GM12801 (cell line): ENCODE results near the gene YPEL1.

ENCODE experiments used
- TF ChIP-seq, protein P1 (sequence below): IDR thresholded peaks from one replicate; pipeline ENCODE4 v1.5.1; 2011; ENCODE audit warnings: control low read depth; ENCODE audit not compliant: insufficient read length; ENCODE audit errors: extremely low read depth

YPEL1 gene

DNA sequence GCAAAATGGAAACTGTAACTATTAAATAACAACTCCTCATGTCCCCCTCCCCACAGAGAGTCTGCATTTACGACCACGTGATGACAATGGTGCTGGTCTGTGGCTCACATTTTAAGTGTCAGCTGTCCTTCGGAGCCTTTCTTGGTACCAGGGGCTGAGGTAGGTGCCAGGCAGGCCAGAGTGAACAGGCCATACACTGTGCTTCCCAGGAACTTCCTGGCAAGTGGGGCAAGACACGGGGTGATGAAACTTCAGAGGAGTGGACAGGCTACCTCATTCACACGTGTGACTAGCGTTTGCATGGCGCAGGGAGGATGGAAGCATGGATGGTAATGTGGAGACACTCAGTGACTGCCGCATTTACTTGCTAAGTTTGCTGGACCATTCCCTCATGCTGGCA is 10.4 kb upstream of the YPEL1 start:
- TF ChIP-seq, protein P1, sequence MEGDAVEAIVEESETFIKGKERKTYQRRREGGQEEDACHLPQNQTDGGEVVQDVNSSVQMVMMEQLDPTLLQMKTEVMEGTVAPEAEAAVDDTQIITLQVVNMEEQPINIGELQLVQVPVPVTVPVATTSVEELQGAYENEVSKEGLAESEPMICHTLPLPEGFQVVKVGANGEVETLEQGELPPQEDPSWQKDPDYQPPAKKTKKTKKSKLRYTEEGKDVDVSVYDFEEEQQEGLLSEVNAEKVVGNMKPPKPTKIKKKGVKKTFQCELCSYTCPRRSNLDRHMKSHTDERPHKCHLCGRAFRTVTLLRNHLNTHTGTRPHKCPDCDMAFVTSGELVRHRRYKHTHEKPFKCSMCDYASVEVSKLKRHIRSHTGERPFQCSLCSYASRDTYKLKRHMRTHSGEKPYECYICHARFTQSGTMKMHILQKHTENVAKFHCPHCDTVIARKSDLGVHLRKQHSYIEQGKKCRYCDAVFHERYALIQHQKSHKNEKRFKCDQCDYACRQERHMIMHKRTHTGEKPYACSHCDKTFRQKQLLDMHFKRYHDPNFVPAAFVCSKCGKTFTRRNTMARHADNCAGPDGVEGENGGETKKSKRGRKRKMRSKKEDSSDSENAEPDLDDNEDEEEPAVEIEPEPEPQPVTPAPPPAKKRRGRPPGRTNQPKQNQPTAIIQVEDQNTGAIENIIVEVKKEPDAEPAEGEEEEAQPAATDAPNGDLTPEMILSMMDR, result no peak

DNA sequence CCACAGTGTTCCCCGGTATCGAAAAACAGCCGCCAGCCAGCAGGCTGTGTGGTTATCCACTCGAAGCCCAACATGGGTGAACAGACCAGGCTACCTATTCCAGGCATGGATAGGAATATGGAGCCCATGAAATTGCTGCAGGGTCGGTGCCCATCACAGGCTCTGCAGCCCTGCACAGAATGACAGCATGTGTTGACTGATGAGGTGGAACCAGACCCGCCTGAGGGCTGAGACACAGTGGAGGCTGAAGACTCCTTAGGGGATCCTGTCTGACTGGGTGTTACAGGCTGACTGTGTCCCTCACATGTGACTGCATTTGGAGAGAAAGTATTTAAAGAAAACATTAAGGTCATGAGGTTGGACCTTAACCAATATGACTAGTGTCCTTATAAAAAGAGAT is 6.2 kb upstream of the YPEL1 start:
- TF ChIP-seq, protein P1, result no peak

DNA sequence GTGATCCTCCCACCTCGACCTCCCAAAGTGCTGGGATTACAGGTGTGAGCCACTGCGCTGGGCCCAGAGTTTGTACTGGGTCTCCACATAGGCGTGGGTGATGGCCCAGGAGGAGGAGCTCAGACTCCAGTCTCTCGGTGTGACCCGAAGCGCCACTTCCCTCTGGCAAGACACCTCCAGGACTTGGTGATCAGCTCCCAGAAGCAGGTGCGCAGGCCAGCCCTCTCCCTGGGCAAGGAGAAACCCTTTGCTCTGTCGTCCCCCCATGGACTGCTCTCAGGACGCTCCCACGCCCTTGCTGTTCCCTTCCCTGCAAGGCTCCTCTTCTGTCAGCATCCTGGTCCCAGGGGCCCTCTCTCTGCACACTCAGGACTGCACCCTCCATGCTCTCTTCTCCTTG is 5.5 kb upstream of the YPEL1 start:
- TF ChIP-seq, protein P1, result no peak

DNA sequence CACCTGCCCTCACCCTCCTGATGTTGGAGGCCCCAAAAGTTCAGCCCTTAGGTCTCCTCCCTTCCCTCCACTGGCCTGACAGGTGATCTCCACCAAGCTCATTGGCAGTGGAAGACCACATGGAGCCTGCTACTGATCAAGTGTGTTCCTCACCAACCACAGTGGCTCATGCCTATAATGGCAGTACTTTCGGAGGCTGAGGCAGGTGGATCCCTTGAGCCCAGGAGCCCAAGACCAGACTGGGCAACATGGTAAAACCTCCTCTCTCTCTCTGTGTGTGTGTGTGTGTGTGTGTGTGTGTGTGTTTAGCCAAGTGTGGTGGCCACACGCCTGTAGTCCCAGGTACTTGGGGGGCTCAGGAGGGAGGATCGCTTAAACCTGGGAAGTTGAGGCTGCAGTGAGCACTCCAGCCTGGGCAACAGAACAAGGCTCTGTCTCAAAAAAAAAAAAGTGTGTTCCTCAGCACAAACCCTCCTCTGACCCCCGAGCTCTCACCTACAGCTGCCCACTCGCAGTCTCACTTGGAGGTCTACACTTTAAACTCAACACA is 4.3 kb upstream of the YPEL1 start:
- TF ChIP-seq, protein P1, result no peak

DNA sequence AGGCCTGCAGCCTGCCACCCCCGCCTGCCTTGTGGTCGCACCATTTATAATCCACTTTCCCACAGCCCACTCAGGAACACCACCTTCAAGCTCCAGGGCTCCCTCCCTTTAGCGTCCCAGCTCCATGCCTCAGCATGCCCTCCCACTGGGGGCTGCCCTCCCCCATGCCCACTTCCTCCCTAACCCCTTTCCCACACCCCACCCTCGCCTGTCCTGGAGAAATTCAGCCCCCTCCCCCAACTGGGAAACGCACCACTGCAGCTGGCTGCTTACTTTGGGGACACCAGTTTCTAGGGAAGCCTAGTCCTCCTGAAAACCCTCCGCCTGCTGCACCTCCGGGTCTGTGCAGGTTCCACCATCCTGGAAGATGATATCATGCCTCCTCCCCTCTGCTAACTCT is 3.4 kb upstream of the YPEL1 start:
- TF ChIP-seq, protein P1, result no peak

DNA sequence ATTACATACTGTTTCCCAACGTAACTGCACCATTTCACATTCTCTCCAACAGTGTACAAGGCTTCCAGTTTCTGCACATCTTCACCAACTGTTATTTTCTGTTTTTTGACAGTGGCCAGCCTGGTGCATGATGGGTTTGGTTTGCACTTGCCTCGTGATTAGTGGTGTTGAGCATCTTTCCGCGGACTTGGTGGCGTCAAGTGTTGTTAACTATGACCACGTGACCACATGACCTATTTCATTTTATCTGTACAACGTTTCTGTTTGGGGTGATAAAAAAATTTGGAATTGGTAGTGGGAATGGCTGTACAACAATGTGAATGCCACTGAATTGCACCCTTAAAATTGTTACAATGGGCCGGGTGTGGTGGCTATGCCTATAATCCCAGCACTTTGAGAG is 2.5 kb upstream of the YPEL1 start:
- TF ChIP-seq, protein P1, result no peak

DNA sequence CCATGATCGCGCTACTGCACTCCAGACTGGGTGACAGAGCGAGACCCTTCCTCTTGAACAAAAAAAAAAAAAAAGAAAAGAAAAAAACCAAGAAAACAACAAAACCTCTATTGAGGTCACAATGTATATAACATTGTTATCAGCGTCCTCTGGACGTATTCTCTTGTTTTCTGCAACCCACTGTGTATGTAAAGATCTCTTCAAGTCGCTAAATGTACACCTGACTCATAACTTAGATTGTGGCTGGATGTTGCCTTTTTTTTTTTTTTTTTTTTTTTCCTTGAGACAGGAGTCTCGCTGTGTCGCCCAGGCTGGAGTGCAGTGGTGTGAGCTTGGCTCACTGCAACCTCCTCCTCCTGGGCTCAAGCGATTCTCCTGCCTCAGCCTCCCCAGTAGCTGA is 1.4 kb upstream of the YPEL1 start:
- TF ChIP-seq, protein P1, result no peak
